Common myeloid progenitor, CD34-positive (primary cell): ENCODE results near the gene GPR37.

Source experiments
- CTCF ChIA-PET: fragments of 350-600 bp; sonication (Branson Sonifier 250); formaldehyde crosslinking; loops from one replicate; lab custom pipeline; 2021; ENCODE audit warnings: antibody characterized with exemption; lab: Charles Lee
- POLR2A ChIA-PET: fragments of 350-600 bp; sonication (Branson Sonifier 250); formaldehyde crosslinking; loops from one replicate; lab custom pipeline; 2021; ENCODE audit warnings: antibody characterized with exemption; lab: Charles Lee
- DNase-seq, 3 donors: peaks; one replicate each; pipeline versions ENCODE4 v3.0.0 to v3.0.0-alpha.2; 2013
- H3K27ac ChIP-seq, 2 experiments: 1 replicate in 1 of 2; 2 replicates in 1 of 2; pipeline ENCODE4 v1.7.0; 2013; ENCODE audit warnings: inconsistent platforms in 2 of 2, low read length in 2 of 2, mild to moderate bottlenecking in 2 of 2, low read depth in 1 of 2, moderate library complexity in 1 of 2; ENCODE audit not compliant: severe bottlenecking in 2 of 2, insufficient read depth in 1 of 2, poor library complexity in 1 of 2
- H3K27me3 ChIP-seq, 5 experiments: replicated peaks in 2 of 5; 1 replicate in 3 of 5; 2 replicates in 2 of 5; pipeline versions ENCODE4 v1.6.1 to v1.7.0; 2013; ENCODE audit warnings: low read length in 4 of 5, mild to moderate bottlenecking in 2 of 5, moderate library complexity in 2 of 5, inconsistent platforms in 1 of 5; ENCODE audit not compliant: insufficient read depth in 5 of 5, control insufficient read depth in 4 of 5
- H3K36me3 ChIP-seq, 4 experiments: 1 replicate in 2 of 4; 2 replicates in 2 of 4; pipeline versions ENCODE4 v1.6.1 to v1.7.0; 2013; ENCODE audit warnings: low read length in 3 of 4, control low read depth in 1 of 4, mild to moderate bottlenecking in 1 of 4; ENCODE audit not compliant: control insufficient read depth in 4 of 4, insufficient read depth in 4 of 4
- H3K4me1 ChIP-seq, 4 experiments: 1 replicate in 3 of 4; 2 replicates in 1 of 4; pipeline versions ENCODE4 v1.6.1 to v1.7.1; 2013; ENCODE audit warnings: low read length in 3 of 4, mild to moderate bottlenecking in 3 of 4, control low read depth in 1 of 4, inconsistent platforms in 1 of 4, moderate library complexity in 1 of 4; ENCODE audit not compliant: control insufficient read depth in 4 of 4, insufficient read depth in 4 of 4; ENCODE audit errors: control extremely low read depth in 1 of 4
- H3K4me3 ChIP-seq, 7 experiments: 1 replicate in 4 of 7; 2 replicates in 3 of 7; pipeline versions ENCODE4 v1.5.1 to v1.7.0; 2013; ENCODE audit warnings: mild to moderate bottlenecking in 7 of 7, low read length in 6 of 7, moderate library complexity in 6 of 7, inconsistent platforms in 2 of 7, low read depth in 2 of 7, control low read depth in 1 of 7; ENCODE audit not compliant: insufficient read depth in 4 of 7, control insufficient read depth in 1 of 7; ENCODE audit errors: extremely low read depth in 1 of 7
- H3K9me3 ChIP-seq, 5 experiments: 1 replicate in 4 of 5; 2 replicates in 1 of 5; pipeline versions ENCODE4 v1.6.1 to v1.7.1; 2013; ENCODE audit warnings: low read length in 4 of 5, mild to moderate bottlenecking in 2 of 5, inconsistent platforms in 1 of 5, low read depth in 1 of 5, moderate library complexity in 1 of 5; ENCODE audit not compliant: control insufficient read depth in 4 of 5, insufficient read depth in 2 of 5; ENCODE audit errors: control extremely low read depth in 1 of 5
- WGBS: methylation state at CpG from one replicate; pipeline ENCODE4 v1.1.5; 2013; ENCODE audit not compliant: insufficient coverage; 5-methylcytosine and 5-hydroxymethylcytosine counted together

The GPR37 gene

DNA sequence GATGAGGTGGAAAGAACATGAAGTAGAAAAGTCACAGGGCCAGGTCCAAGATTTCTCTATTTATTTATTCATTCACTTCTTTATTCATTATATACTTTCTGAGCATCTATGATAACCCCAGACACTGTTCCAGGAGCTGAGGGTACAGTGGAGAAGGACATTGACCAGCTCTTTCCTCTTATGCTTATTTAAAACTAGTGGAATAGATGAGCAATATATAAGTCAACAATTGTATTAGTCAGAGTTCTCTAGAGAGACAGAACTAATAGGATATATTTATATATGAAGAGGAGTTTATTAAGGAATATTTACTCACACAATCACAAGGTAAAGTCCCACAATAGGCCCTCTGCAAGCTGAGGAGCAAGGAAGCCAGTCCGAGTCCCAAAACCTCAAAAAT lies 15.0 kb upstream of the GPR37 start:
- no peaks in the 10 kb centered on the region for H3K9me3 ChIP-seq
- H3K4me3 ChIP-seq = no peak overlapping the region
- peaks cover 0 to 3% (median 2%) of the 10 kb centered on the region in 5 experiments for H3K27me3 ChIP-seq
- DNase-seq = no peak
- H3K27ac ChIP-seq = no peak overlapping the region
- no peaks in the 10 kb centered on the region for H3K4me1 ChIP-seq
- no peaks in the 10 kb centered on the region for H3K36me3 ChIP-seq
- CTCF ChIA-PET = interaction anchor here (0.6 kb wide), 1 partner anchor 11 kb away, joined by 3 read pairs; no protein-coding TSS in a partner anchor
- 70% methylated on average over 1 of the region's 1 CpG for WGBS
- POLR2A ChIA-PET = no interaction called here

DNA sequence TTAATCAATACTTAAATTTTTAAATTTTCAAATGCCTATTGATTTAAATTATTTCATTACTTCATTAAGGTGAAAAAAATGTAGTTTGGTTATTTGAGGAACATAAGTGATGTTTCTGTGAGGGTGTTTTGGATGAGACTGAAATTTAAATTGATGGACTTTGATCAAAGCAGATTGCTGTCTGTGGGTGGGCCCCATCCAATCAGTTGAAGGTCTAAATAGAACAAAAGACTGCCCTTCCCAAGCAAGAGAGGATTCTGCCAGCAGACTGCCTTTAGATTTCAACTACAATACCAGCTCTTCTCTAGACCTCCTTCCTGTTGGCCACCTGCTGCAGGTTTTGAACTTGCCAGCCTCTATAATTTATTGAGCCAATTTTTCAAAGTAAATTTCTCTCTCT lies 14.5 kb upstream of the GPR37 start:
- H3K4me1 ChIP-seq = no peaks in the 10 kb centered on the region
- no peak for DNase-seq
- no peak overlapping the region for H3K4me3 ChIP-seq
- no peaks in the 10 kb centered on the region for H3K9me3 ChIP-seq
- peaks cover 0 to 4% (median 3%) of the 10 kb centered on the region in 5 experiments for H3K27me3 ChIP-seq
- no peak overlapping the region for H3K27ac ChIP-seq
- H3K36me3 ChIP-seq = no peaks in the 10 kb centered on the region
- ChIA-PET CTCF (interaction anchor here (0.6 kb wide), 1 partner anchor 12 kb away, joined by 3 read pairs; no protein-coding TSS in a partner anchor), POLR2A (no interaction called here)

DNA sequence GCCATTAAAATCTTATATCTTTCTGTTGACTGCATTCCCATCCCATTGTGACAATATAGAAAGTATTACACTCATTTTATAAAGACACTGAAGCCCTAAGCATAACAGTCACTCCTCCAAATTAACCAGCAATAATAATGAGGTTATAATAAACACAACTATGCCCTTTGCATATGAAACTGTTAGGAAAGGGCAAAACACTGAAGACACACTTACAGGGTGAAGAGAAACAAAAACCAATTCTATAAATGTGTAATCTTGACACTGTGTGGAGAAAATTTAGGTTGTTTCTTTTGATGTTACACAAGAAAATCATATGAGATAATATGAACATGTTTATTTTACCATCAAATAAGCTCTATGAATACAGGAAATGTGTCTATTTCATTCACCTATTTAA lies 14.0 kb upstream of the GPR37 start:
- Histone ChIP-seq H3K36me3 (no peaks in the 10 kb centered on the region), H3K27ac (no peak overlapping the region), H3K27me3 (peaks cover 0 to 4% (median 3%) of the 10 kb centered on the region in 5 experiments), H3K4me1 (no peaks in the 10 kb centered on the region), H3K9me3 (no peaks in the 10 kb centered on the region), H3K4me3 (no peak overlapping the region)
- CTCF ChIA-PET = no interaction called here
- DNase-seq = no peak
- POLR2A ChIA-PET = no interaction called here

DNA sequence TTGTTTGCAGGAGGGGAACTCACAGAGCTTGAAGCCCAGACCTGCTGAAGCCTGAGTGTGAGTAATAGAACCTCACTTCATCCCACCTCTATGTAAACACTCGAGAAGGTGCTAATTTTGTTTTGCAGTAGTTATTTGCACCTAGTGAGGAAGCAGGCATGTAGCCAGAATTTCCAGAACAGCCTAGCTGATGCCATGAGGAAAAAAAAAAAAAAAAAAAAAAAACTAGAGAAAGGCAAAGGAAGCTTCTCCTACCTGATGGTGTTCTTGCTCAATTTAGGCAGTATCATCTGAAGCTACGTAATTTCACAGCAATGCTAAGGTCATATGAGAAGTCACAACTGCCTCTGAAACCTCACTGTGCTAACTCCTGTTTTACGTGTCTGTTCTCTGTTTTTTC lies 13.6 kb upstream of the GPR37 start:
- H3K4me1 ChIP-seq = no peaks in the 10 kb centered on the region
- H3K9me3 ChIP-seq = no peaks in the 10 kb centered on the region
- 94% methylated on average over 2 of the region's 3 CpGs for WGBS
- H3K27me3 ChIP-seq = peaks cover 0 to 6% (median 3%) of the 10 kb centered on the region in 5 experiments
- DNase-seq = no peak
- POLR2A ChIA-PET = no interaction called here
- H3K36me3 ChIP-seq = no peaks in the 10 kb centered on the region
- no peak overlapping the region for H3K4me3 ChIP-seq
- no peak overlapping the region for H3K27ac ChIP-seq
- CTCF ChIA-PET = no interaction called here

DNA sequence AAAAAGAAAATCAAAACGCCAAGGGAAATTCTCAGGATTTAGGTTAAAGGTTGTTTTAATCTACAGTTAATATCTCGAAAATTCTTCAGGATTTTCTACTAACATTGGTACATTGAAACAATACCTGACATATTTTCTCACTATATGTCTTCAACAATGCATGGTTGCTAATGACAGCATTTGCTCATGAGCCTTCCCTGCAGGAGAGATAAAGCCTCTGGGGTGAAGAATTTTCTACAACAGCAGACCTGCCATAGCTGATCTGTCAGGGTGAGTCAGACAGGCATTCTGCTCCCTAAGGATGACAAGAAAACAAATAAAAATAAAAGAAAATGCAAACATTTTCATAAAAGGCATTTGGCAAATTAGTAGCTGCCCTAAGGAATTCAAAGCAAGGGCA lies 11.7 kb upstream of the GPR37 start:
- Histone ChIP-seq H3K4me1 (no peaks in the 10 kb centered on the region), H3K36me3 (no peaks in the 10 kb centered on the region), H3K9me3 (no peaks in the 10 kb centered on the region), H3K4me3 (no peak overlapping the region), H3K27me3 (peaks cover 3 to 19% (median 7%) of the 10 kb centered on the region in 5 experiments), H3K27ac (no peak overlapping the region)
- WGBS = 100% methylated on average over 1 of the region's 2 CpGs
- ChIA-PET CTCF (no interaction called here), POLR2A (no interaction called here)
- DNase-seq = no peak

DNA sequence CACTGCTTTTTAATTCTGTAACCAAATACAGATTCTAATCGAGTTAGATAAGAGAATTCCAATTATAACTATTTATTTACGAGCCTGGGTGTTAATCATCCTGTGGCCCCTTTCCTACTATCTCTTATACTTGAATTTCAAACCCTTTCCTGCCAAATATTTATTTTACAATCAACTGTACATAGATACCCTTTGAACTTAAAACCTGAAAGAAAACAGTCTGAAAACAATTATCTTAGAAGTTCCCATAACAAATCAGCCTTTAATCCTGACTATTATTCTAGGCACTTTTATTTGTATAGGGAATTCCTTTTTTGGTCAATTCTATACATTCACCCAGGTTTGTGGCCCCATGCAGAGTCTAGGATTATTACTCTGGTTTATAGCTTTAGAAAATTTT lies 10.6 kb upstream of the GPR37 start:
- Histone ChIP-seq H3K27ac (no peak overlapping the region), H3K36me3 (no peaks in the 10 kb centered on the region), H3K9me3 (no peaks in the 10 kb centered on the region), H3K27me3 (peaks cover 4 to 24% (median 7%) of the 10 kb centered on the region in 5 experiments), H3K4me3 (no peak overlapping the region), H3K4me1 (no peaks in the 10 kb centered on the region)
- CTCF ChIA-PET = no interaction called here
- POLR2A ChIA-PET = no interaction called here
- no peak for DNase-seq
- WGBS = 100% methylated on average over 1 of the region's 2 CpGs

DNA sequence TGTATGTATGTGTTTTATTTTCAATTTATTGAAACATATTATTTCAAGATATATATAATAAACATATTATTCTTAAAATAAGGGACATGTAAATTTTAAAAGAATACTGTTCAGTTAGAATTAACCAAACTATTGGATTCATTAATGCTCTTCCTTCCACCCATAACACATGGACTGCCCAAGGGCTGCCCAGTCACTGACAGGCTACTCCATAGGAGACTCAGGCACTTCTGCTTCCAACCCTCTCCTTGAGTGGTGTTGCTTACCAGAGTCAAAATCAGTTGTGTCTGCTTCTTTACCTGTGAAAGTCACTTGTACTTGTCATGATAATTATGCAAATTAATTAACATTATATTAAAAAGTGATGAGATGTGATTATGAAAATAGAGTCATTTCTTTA lies 9.8 kb upstream of the GPR37 start:
- peaks cover 5 to 24% (median 7%) of the 10 kb centered on the region in 5 experiments for H3K27me3 ChIP-seq
- no peaks in the 10 kb centered on the region for H3K4me1 ChIP-seq
- no peak for DNase-seq
- no peak overlapping the region for H3K27ac ChIP-seq
- ChIA-PET POLR2A (no interaction called here), CTCF (no interaction called here)
- no peaks in the 10 kb centered on the region for H3K36me3 ChIP-seq
- no peak overlapping the region for H3K4me3 ChIP-seq
- H3K9me3 ChIP-seq = no peaks in the 10 kb centered on the region
